H9 (cell line): ENCODE results near the gene GBP2. TPM values are rescaled to one million over a fixed set of nuclear protein-coding genes. Genes with fewer than 3 reads are reported as not detected.

Source experiments
- DNase-seq: peaks from one replicate; pipeline ENCODE4 v3.0.0-alpha.2; 2017
- H2AFZ ChIP-seq: one replicate; pipeline ENCODE4 v1.6.1; 2013; ENCODE audit warnings: mild to moderate bottlenecking, low read length, control low read depth, moderate library complexity
- H2AK5ac ChIP-seq: 2 replicates; pipeline ENCODE4 v1.6.1; 2013; ENCODE audit warnings: low read length, control low read depth, mixed read lengths; ENCODE audit not compliant: insufficient read length
- H2BK120ac ChIP-seq: one replicate; pipeline ENCODE4 v1.6.1; 2013; ENCODE audit warnings: low read depth, mild to moderate bottlenecking, low read length, control low read depth, inconsistent platforms; ENCODE audit not compliant: poor library complexity, severe bottlenecking
- H2BK12ac ChIP-seq: 2 replicates; pipeline ENCODE4 v1.6.1; 2013; ENCODE audit warnings: low read length, control low read depth, mixed read lengths, low read depth; ENCODE audit not compliant: insufficient read length
- H2BK15ac ChIP-seq: 2 replicates; pipeline ENCODE4 v1.6.1; 2013; ENCODE audit warnings: low read depth, low read length, control low read depth
- H2BK20ac ChIP-seq: one replicate; pipeline ENCODE4 v1.6.1; 2013; ENCODE audit warnings: low read depth, mild to moderate bottlenecking, low read length, control low read depth, inconsistent platforms; ENCODE audit not compliant: poor library complexity, severe bottlenecking
- H2BK5ac ChIP-seq: 2 replicates; pipeline ENCODE4 v1.6.1; 2013; ENCODE audit warnings: low read length, control low read depth, mixed read lengths; ENCODE audit not compliant: insufficient read length
- H3K14ac ChIP-seq: 2 replicates; pipeline ENCODE4 v1.6.1; 2013; ENCODE audit warnings: low read length, control low read depth; ENCODE audit not compliant: insufficient read depth
- H3K18ac ChIP-seq: 2 replicates; pipeline ENCODE4 v1.6.1; 2013; ENCODE audit warnings: low read depth, mild to moderate bottlenecking, mixed read lengths, low read length, control low read depth; ENCODE audit not compliant: insufficient read length
- H3K23ac ChIP-seq: 2 replicates; pipeline ENCODE4 v1.6.1; 2013; ENCODE audit warnings: low read length, control low read depth, mixed read lengths, low read depth; ENCODE audit not compliant: insufficient read length
- H3K23me2 ChIP-seq: 2 replicates; pipeline ENCODE4 v1.6.1; 2013; ENCODE audit warnings: low read depth, mild to moderate bottlenecking, mixed read lengths, low read length, control low read depth; ENCODE audit not compliant: insufficient read length, poor library complexity, severe bottlenecking
- H3K27ac ChIP-seq: 2 replicates; pipeline ENCODE4 v1.5.1; 2013; ENCODE audit warnings: low read length, control low read depth, mixed read lengths, low read depth; ENCODE audit not compliant: insufficient read length
- H3K27me3 ChIP-seq: 2 replicates; pipeline ENCODE4 v1.6.1; 2013; ENCODE audit warnings: low read length, control low read depth, inconsistent platforms; ENCODE audit not compliant: insufficient read depth
- H3K4ac ChIP-seq: 2 replicates; pipeline ENCODE4 v1.6.1; 2013; ENCODE audit warnings: low read depth, mild to moderate bottlenecking, control low read depth, inconsistent platforms, low read length, moderate library complexity
- H3K4me1 ChIP-seq: 2 replicates; pipeline ENCODE4 v1.6.1; 2013; ENCODE audit warnings: low read length, control low read depth, inconsistent platforms; ENCODE audit not compliant: insufficient read depth
- H3K4me2 ChIP-seq: 2 replicates; pipeline ENCODE4 v1.6.1; 2013; ENCODE audit warnings: low read length, control low read depth, mixed read lengths; ENCODE audit not compliant: insufficient read length, insufficient read depth
- H3K56ac ChIP-seq: 2 replicates; pipeline ENCODE4 v1.6.1; 2013; ENCODE audit warnings: low read depth, mild to moderate bottlenecking, mixed read lengths, low read length, control low read depth; ENCODE audit not compliant: insufficient read length
- H3K79me1 ChIP-seq: 2 replicates; pipeline ENCODE4 v1.6.1; 2013; ENCODE audit warnings: low read depth, mild to moderate bottlenecking, moderate library complexity, low read length, control low read depth, inconsistent platforms; ENCODE audit not compliant: insufficient read depth, poor library complexity, severe bottlenecking
- H3K79me2 ChIP-seq: 2 replicates; pipeline ENCODE4 v1.6.1; 2013; ENCODE audit warnings: low read length, control low read depth, inconsistent platforms; ENCODE audit not compliant: insufficient read depth
- H3K9ac ChIP-seq: 2 replicates; pipeline ENCODE4 v1.6.1; 2013; ENCODE audit warnings: low read length, control low read depth, mixed read lengths; ENCODE audit not compliant: insufficient read length; ENCODE audit errors: extremely low read depth
- H3K9me3 ChIP-seq: one replicate; pipeline ENCODE4 v1.6.1; 2013; ENCODE audit warnings: low read depth, low read length, inconsistent platforms; ENCODE audit not compliant: control insufficient read depth
- H3T11ph ChIP-seq: one replicate; pipeline ENCODE4 v1.6.1; 2013; ENCODE audit warnings: mild to moderate bottlenecking, low read length, control low read depth, inconsistent platforms
- H4K20me1 ChIP-seq: one replicate; pipeline ENCODE4 v1.6.1; 2013; ENCODE audit not compliant: control insufficient read depth, insufficient read length, insufficient read depth
- H4K5ac ChIP-seq: 2 replicates; pipeline ENCODE4 v1.6.1; 2013; ENCODE audit warnings: low read depth, mild to moderate bottlenecking, mixed read lengths, low read length, control low read depth; ENCODE audit not compliant: insufficient read length
- H4K8ac ChIP-seq: replicated peaks from 2 replicates; pipeline ENCODE4 v1.6.1; 2013; ENCODE audit warnings: low read length, control low read depth, mixed read lengths, low read depth; ENCODE audit not compliant: insufficient read length
- H4K91ac ChIP-seq: 2 replicates; pipeline ENCODE4 v1.6.1; 2013; ENCODE audit warnings: low read depth, mild to moderate bottlenecking, moderate library complexity, mixed read lengths, low read length, control low read depth; ENCODE audit not compliant: insufficient read length
- H3K27ac Mint-ChIP-seq, 3 experiments: 2 replicates in 2 of 3; 3 replicates in 1 of 3; pipeline ENCODE4 v1.8.0; 2020 to 2021; ENCODE audit warnings: mixed read lengths in 3 of 3, mild to moderate bottlenecking in 1 of 3, moderate library complexity in 1 of 3
- H3K27me3 Mint-ChIP-seq: 2 replicates; pipeline ENCODE4 v1.8.0; 2021; ENCODE audit warnings: low read depth, mild to moderate bottlenecking, moderate library complexity, mixed read lengths
- H3K36me3 Mint-ChIP-seq, 3 experiments: 2 replicates in 2 of 3; 3 replicates in 1 of 3; pipeline ENCODE4 v1.8.0; 2020 to 2021; ENCODE audit warnings: low read depth in 3 of 3, mixed read lengths in 3 of 3; ENCODE audit not compliant: insufficient read depth in 1 of 3
- H3K4me1 Mint-ChIP-seq, 2 experiments: 2 replicates each; pipeline ENCODE4 v1.8.0; 2020; ENCODE audit warnings: mixed read lengths in 2 of 2
- H3K4me3 Mint-ChIP-seq, 2 experiments: 2 replicates in 1 of 2; 3 replicates in 1 of 2; pipeline ENCODE4 v1.8.0; 2020 to 2021; ENCODE audit warnings: mild to moderate bottlenecking in 2 of 2, mixed read lengths in 2 of 2, moderate library complexity in 1 of 2
- H3K9me3 Mint-ChIP-seq, 2 experiments: 2 replicates in 1 of 2; 3 replicates in 1 of 2; pipeline ENCODE4 v1.8.0; 2020; ENCODE audit warnings: mild to moderate bottlenecking in 2 of 2, mixed read lengths in 2 of 2, moderate library complexity in 1 of 2
- WGBS: extraction: QIAGEN DNeasy Blood & Tissue Kit; methylation state at CpG from one replicate; pipeline ENCODE4 v1.1.7; 2013; ENCODE audit warnings: missing lambda C conversion rate, low lambda C conversion rate, mixed read lengths; ENCODE audit not compliant: insufficient read length; ENCODE audit errors: extremely low coverage; 5-methylcytosine and 5-hydroxymethylcytosine counted together
- total RNA-seq: library from RNA; stranded (reverse); gene quantifications from 2 replicates; pipeline ENCODE4 v1.2.1, GENCODE V29; 2021
- TF ChIP-seq, protein P1 (sequence below): fragments of 200-600 bp; sonication (generic); conservative IDR thresholded peaks from 3 replicates; pipeline ENCODE4 v1.8.0; 2021; ENCODE audit warnings: antibody characterized with exemption, mild to moderate bottlenecking

The GBP2 gene
- total RNA-seq, 1 experiment from 2014 or later, result not detected

DNA sequence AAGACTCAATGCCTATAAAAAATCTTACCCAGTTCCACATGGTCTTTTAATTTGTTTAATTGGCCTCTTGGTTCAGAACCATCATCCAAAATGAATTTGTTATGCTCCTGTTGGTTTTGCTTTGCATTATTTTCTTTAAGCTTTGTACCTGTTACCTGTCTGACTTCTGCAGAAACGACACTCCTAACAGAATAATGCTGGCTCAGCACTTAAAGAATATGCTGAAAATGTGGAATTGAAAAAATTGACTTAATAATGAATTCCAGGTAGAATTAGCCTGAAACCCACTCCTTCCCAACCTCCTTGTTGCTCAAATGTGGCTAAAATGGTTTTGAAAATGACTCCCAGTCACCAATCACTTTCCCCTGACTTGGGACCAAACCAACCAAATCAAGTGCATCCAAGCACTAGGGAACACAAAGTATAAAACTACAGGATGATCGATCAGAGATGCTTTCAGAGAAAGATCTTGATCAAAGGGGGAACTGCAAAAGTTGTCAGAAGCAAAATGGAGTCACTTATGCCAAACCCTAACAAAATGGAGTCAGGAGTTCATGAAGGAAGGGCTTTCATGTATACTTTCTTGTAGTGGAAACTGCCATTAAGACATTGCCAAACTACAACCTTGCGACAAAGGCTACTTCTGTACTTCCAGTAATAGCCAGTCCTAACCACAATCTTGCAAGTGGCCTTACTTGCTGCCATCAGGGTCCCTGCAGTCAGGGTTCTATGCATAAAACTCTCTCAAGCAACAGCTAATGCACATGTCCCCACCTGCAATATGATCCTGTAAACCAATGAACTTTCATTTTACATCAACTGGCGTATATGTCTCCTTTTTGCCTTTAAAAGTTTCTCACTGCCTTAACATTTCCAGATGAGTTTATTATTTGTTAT, 44.5 kb upstream of the GBP2 start:
- Histone ChIP-seq H3K79me2 (no peaks in the 10 kb centered on the region), H3K27ac (no peak overlapping the region), H4K8ac (no peak overlapping the region), H3K14ac (no peak overlapping the region), H2BK12ac (no peak overlapping the region), H3K27me3 (no peaks in the 10 kb centered on the region), H2AFZ (no peak overlapping the region), H3K9me3 (no peaks in the 10 kb centered on the region), H3K56ac (no peak overlapping the region), H2AK5ac (no peak overlapping the region), H2BK5ac (no peak overlapping the region), H3K79me1 (no peaks in the 10 kb centered on the region), H3K4me2 (no peak overlapping the region), H4K20me1 (no peaks in the 10 kb centered on the region), H3K23ac (no peak overlapping the region), H4K91ac (no peak overlapping the region), H3K18ac (no peak overlapping the region), H3K4me1 (no peaks in the 10 kb centered on the region), H3T11ph (no peak overlapping the region), H2BK15ac (no peak overlapping the region), H3K23me2 (no peaks in the 10 kb centered on the region), H4K5ac (no peak overlapping the region), H2BK20ac (no peak overlapping the region), H3K4ac (no peak overlapping the region), H2BK120ac (no peak overlapping the region), H3K9ac (no peak overlapping the region)
- Mint-ChIP-seq H3K27me3 (no peaks in the 10 kb centered on the region), H3K4me3 (no peak overlapping the region), H3K27ac (no peak overlapping the region), H3K36me3 (no peaks in the 10 kb centered on the region), H3K9me3 (no peaks in the 10 kb centered on the region), H3K4me1 (no peaks in the 10 kb centered on the region)
- TF ChIP-seq, protein P1, sequence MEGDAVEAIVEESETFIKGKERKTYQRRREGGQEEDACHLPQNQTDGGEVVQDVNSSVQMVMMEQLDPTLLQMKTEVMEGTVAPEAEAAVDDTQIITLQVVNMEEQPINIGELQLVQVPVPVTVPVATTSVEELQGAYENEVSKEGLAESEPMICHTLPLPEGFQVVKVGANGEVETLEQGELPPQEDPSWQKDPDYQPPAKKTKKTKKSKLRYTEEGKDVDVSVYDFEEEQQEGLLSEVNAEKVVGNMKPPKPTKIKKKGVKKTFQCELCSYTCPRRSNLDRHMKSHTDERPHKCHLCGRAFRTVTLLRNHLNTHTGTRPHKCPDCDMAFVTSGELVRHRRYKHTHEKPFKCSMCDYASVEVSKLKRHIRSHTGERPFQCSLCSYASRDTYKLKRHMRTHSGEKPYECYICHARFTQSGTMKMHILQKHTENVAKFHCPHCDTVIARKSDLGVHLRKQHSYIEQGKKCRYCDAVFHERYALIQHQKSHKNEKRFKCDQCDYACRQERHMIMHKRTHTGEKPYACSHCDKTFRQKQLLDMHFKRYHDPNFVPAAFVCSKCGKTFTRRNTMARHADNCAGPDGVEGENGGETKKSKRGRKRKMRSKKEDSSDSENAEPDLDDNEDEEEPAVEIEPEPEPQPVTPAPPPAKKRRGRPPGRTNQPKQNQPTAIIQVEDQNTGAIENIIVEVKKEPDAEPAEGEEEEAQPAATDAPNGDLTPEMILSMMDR, result no peak
- DNase-seq, result no peak
- no CpG with 5 or more reads among the region's 4 CpGs for WGBS
